ENCODE data around the gene KCNJ16. TPM values are rescaled to one million over a fixed set of nuclear protein-coding genes. Genes with fewer than 3 reads are reported as not detected.

KCNJ16 gene
- total and polyA plus RNA-seq, 9 of the 15 experiments (the other 6 are each of a cell fraction or from before 2014, with no cell fraction given) = 0.01 to 0.75 (median 0.07) TPM; not detected in 4

DNA sequence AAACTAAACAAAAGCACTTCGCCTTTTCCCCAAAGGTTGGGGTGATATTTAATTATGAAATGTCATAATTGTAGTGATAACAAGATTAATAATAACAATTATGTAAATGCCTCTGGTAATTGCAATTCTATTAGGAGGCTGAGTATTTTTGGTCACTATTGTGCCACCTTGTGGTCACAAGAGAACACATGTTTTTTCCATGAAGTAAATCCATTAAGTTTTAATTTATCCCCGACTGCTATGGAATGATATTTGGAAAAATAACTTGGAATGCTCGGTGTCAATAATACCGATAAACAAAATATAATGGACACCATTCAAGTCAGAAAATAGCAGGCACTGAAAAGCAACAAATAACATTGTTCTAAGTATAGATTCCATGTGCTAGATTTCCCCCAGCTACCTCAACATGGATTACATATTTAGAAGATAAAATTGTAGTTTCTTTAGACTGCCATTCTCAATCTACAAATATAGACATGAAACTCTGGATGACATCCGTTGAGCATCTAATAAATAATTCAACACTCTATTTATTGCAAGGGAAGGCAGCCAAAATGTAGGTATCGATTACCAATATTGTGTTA lies 69.3 kb downstream of the KCNJ16 start (continued):
- TF ChIP-seq, protein P1, sequence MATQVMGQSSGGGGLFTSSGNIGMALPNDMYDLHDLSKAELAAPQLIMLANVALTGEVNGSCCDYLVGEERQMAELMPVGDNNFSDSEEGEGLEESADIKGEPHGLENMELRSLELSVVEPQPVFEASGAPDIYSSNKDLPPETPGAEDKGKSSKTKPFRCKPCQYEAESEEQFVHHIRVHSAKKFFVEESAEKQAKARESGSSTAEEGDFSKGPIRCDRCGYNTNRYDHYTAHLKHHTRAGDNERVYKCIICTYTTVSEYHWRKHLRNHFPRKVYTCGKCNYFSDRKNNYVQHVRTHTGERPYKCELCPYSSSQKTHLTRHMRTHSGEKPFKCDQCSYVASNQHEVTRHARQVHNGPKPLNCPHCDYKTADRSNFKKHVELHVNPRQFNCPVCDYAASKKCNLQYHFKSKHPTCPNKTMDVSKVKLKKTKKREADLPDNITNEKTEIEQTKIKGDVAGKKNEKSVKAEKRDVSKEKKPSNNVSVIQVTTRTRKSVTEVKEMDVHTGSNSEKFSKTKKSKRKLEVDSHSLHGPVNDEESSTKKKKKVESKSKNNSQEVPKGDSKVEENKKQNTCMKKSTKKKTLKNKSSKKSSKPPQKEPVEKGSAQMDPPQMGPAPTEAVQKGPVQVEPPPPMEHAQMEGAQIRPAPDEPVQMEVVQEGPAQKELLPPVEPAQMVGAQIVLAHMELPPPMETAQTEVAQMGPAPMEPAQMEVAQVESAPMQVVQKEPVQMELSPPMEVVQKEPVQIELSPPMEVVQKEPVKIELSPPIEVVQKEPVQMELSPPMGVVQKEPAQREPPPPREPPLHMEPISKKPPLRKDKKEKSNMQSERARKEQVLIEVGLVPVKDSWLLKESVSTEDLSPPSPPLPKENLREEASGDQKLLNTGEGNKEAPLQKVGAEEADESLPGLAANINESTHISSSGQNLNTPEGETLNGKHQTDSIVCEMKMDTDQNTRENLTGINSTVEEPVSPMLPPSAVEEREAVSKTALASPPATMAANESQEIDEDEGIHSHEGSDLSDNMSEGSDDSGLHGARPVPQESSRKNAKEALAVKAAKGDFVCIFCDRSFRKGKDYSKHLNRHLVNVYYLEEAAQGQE (IDR thresholded peaks at IDR 0.05; ENCODE audit: borderline replicate concordance) = peak; percentile 49; the same call in 1 of the 2 replicates
- TF ChIP-seq, protein P1 (CRISPR knock-in tag; IDR thresholded peaks at IDR 0.05; ENCODE audit: low read depth) = no peak
- no peak for TF ChIP-seq ZNF766 (CRISPR knock-in tag; conservative IDR thresholded peaks at IDR 0.05)
- TF ChIP-seq, protein P2, sequence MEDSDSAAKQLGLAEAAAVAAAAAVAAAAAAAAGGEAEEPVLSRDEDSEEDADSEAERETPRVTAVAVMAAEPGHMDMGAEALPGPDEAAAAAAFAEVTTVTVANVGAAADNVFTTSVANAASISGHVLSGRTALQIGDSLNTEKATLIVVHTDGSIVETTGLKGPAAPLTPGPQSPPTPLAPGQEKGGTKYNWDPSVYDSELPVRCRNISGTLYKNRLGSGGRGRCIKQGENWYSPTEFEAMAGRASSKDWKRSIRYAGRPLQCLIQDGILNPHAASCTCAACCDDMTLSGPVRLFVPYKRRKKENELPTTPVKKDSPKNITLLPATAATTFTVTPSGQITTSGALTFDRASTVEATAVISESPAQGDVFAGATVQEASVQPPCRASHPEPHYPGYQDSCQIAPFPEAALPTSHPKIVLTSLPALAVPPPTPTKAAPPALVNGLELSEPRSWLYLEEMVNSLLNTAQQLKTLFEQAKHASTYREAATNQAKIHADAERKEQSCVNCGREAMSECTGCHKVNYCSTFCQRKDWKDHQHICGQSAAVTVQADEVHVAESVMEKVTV (CRISPR knock-in tag; IDR thresholded peaks at IDR 0.05) = peak; percentile 36
- TF ChIP-seq, protein P3, sequence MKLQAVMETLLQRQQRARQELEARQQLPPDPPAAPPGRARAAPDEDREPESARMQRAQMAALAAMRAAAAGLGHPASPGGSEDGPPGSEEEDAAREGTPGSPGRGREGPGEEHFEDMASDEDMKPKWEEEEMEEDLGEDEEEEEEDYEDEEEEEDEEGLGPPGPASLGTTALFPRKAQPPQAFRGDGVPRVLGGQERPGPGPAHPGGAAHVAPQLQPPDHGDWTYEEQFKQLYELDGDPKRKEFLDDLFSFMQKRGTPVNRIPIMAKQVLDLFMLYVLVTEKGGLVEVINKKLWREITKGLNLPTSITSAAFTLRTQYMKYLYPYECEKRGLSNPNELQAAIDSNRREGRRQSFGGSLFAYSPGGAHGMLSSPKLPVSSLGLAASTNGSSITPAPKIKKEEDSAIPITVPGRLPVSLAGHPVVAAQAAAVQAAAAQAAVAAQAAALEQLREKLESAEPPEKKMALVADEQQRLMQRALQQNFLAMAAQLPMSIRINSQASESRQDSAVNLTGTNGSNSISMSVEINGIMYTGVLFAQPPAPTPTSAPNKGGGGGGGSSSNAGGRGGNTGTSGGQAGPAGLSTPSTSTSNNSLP (IDR thresholded peaks at IDR 0.05; ENCODE audit: borderline replicate concordance, low read depth, low read length) = peak; percentile 43; the same call in 1 of the 2 replicates
- no peak for TF ChIP-seq MAFF (IDR thresholded peaks at IDR 0.05; ENCODE audit: low read length)
- TF ChIP-seq DACH1 (IDR thresholded peaks at IDR 0.05; ENCODE audit: partially characterized antibody) = peak; percentile 15
